Measurements from ENCODE around the gene HERPUD1.
"Not testable (repeated sequence)": the region's sequence is repeated elsewhere in the genome, so short reads cannot be mapped to it uniquely, and the experiment has no call there.

Gene HERPUD1

GRCh38 chr16:56961851-56962281 is 29.9 kb downstream of the HERPUD1 start, which contains the start of gene CETP:
Gene CETP, plus strand, starts transcription at chr16:56961950. Its CDS starts 30 bp downstream, at chr16:56961980.
- DNase-seq, result no peak

GRCh38 chr16:56964243-56965148 is 32.6 kb downstream of the HERPUD1 start:
- DNase-seq, result no peak

GRCh38 chr16:56965149-56966092 is 33.5 kb downstream of the HERPUD1 start:
- DNase-seq, result no peak

GRCh38 chr16:56966093-56966475 is 34.1 kb downstream of the HERPUD1 start:
- no peak for DNase-seq

- no peak for DNase-seq
Measured at GRCh38 chr16:56967733-56968132, 35.8 kb downstream of the HERPUD1 start.

GRCh38 chr16:56969769-56970168 is 37.8 kb downstream of the HERPUD1 start:
- no peak for DNase-seq

GRCh38 chr16:56970934-56971767 is 39.2 kb downstream of the HERPUD1 start:
- DNase-seq, result no peak

GRCh38 chr16:56971768-56972043 is 39.8 kb downstream of the HERPUD1 start:
- DNase-seq, result no peak

- DNase-seq, result no peak
Measured at GRCh38 chr16:56972403-56973293, 40.7 kb downstream of the HERPUD1 start.

- DNase-seq, result no peak
Measured at GRCh38 chr16:56973294-56973689, 41.4 kb downstream of the HERPUD1 start.

- not testable (repeated sequence) for DNase-seq
Measured at GRCh38 chr16:56973899-56974298, 42.0 kb downstream of the HERPUD1 start.

- no peak for DNase-seq
Measured at GRCh38 chr16:56974549-56975300, 42.8 kb downstream of the HERPUD1 start.

GRCh38 chr16:56975714-56976113 is 43.8 kb downstream of the HERPUD1 start:
- DNase-seq, result no peak

GRCh38 chr16:56977216-56977615 is 45.3 kb downstream of the HERPUD1 start:
- no peak for DNase-seq

GRCh38 chr16:56977823-56978430 is 46.0 kb downstream of the HERPUD1 start:
- DNase-seq, result no peak

GRCh38 chr16:56980201-56980535 is 48.2 kb downstream of the HERPUD1 start:
- DNase-seq, result no peak

GRCh38 chr16:56980792-56981724 is 49.1 kb downstream of the HERPUD1 start:
- DNase-seq, result no peak

GRCh38 chr16:56981729-56982271 is 49.9 kb downstream of the HERPUD1 start:
- DNase-seq, result no peak

- DNase-seq, result no peak
Measured at GRCh38 chr16:56982695-56983094, 50.8 kb downstream of the HERPUD1 start.

Data from COR-L47 (cell line).